H1 (cell line): ENCODE results near the gene VRK2. TPM values are rescaled to one million over a fixed set of nuclear protein-coding genes. Genes with fewer than 3 reads are reported as not detected.

ENCODE experiments used
- BACH1 ChIP-seq: IDR thresholded peaks from 2 replicates; pipeline ENCODE4 v1.6.1; 2012; ENCODE audit warnings: low read length, improper control_type of control experiment
- CBX5 ChIP-seq: fragments of 300-800, 300-1000 bp; sonication (generic); IDR thresholded peaks from 2 replicates; pipeline ENCODE4 v1.7.1; 2016; ENCODE audit warnings: antibody characterized with exemption, low read length, low read depth
- JUN ChIP-seq: IDR thresholded peaks from 2 replicates; pipeline ENCODE4 v1.6.1; 2011; ENCODE audit warnings: low read depth, mild to moderate bottlenecking, improper control_type of control experiment, low read length
- KDM4A ChIP-seq: IDR thresholded peaks from one replicate; pipeline ENCODE4 v1.7.1; 2012; ENCODE audit warnings: low read depth, mild to moderate bottlenecking, moderate library complexity, low read length, inconsistent platforms; ENCODE audit not compliant: severe bottlenecking
- MAFK ChIP-seq: IDR thresholded peaks from 2 replicates; pipeline ENCODE4 v1.6.1; 2012; ENCODE audit warnings: low read depth, mild to moderate bottlenecking, improper control_type of control experiment, low read length
- POLR2A ChIP-seq, 2 experiments: IDR thresholded peaks; 1 replicate in 1 of 2; 2 replicates in 1 of 2; pipeline ENCODE4 v1.6.1; 2011; ENCODE audit warnings: low read depth in 2 of 2, low read length in 2 of 2, mild to moderate bottlenecking in 2 of 2; ENCODE audit errors: control extremely low read depth in 1 of 2
- SIRT6 ChIP-seq: IDR thresholded peaks from one replicate; pipeline ENCODE4 v1.7.1; 2012; ENCODE audit warnings: low read length, inconsistent platforms
- SUZ12 ChIP-seq: fragments of 200-600 bp; sonication (generic); IDR thresholded peaks from 2 replicates; pipeline ENCODE4 v1.6.1; 2012; ENCODE audit warnings: mild to moderate bottlenecking, inconsistent platforms, low read length, moderate library complexity, mixed read lengths
- polyA plus RNA-seq, 7 experiments: library from polyadenylated mRNA; depleted of rRNA in 3 of 7; stranded (reverse) in 5 of 7; unstranded in 2 of 7; fragments of >200 nt in 5 of 7; fragments of 200-250 nt in 2 of 7; gene quantifications; 1 replicate in 5 of 7; 2 replicates in 1 of 7; 4 replicates in 1 of 7; pipeline versions ENCODE4 v1.2.1 to v1.2.3, GENCODE V29; 2011 to 2013; ENCODE audit warnings: missing spikeins in 2 of 7, mixed read lengths in 2 of 7
- total RNA-seq: library from RNA; stranded (reverse); fragmentation: NEBNext Ultra II Directional; extraction: Animal tissue kit (Norgen Biotek cat#: 25700); gene quantifications from 2 replicates; pipeline ENCODE4 v1.2.1, GENCODE V29; 2021
- TF ChIP-seq, protein P1 (sequence below): IDR thresholded peaks from 2 replicates; pipeline ENCODE4 v1.6.1; 2012; ENCODE audit warnings: inconsistent platforms

VRK2 gene
- total and polyA plus RNA-seq, 2 of the 8 experiments (the other 6 are each of a cell fraction or from before 2014, with no cell fraction given), result 7.6 to 27.8 TPM

- TF ChIP-seq BACH1 (no peak), MAFK (no peak), JUN (no peak), CBX5 (no peak), SIRT6 (no peak), POLR2A (IDR thresholded peaks at IDR 0.05; ENCODE audit: control extremely low read depth in 1 of 2, low read depth in 2 of 2, low read length in 2 of 2) (no peak), SUZ12 (no peak), KDM4A (no peak)
- TF ChIP-seq, protein P1, sequence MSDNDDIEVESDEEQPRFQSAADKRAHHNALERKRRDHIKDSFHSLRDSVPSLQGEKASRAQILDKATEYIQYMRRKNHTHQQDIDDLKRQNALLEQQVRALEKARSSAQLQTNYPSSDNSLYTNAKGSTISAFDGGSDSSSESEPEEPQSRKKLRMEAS, result no peak
Observed at GRCh38 chr2:58158481-58158880, 111.9 kb downstream of the VRK2 start (continued).
